Endothelial cell (in vitro differentiated cells): ENCODE measurements around the gene XKRX. TPM values are rescaled to one million over a fixed set of nuclear protein-coding genes. Genes with fewer than 3 reads are reported as not detected.

Source experiments
- DNase-seq: peaks from one replicate; pipeline ENCODE4 v3.0.0; 2021; ENCODE audit warnings: low spot score
- H3K27ac Mint-ChIP-seq: one replicate; pipeline ENCODE4 v1.8.0; 2021; ENCODE audit warnings: mixed read lengths, inconsistent platforms; ENCODE audit not compliant: unreplicated experiment
- H3K27me3 Mint-ChIP-seq: one replicate; pipeline ENCODE4 v1.8.0; 2021; ENCODE audit warnings: mild to moderate bottlenecking, moderate library complexity, mixed read lengths, inconsistent platforms; ENCODE audit not compliant: unreplicated experiment
- H3K36me3 Mint-ChIP-seq: one replicate; pipeline ENCODE4 v1.8.0; 2021; ENCODE audit warnings: mild to moderate bottlenecking, low read depth, mixed read lengths, inconsistent platforms; ENCODE audit not compliant: unreplicated experiment
- H3K4me1 Mint-ChIP-seq: one replicate; pipeline ENCODE4 v1.8.0; 2021; ENCODE audit warnings: mild to moderate bottlenecking, mixed read lengths, inconsistent platforms; ENCODE audit not compliant: unreplicated experiment
- H3K4me3 Mint-ChIP-seq: one replicate; pipeline ENCODE4 v1.8.0; 2021; ENCODE audit warnings: mild to moderate bottlenecking, mixed read lengths, inconsistent platforms; ENCODE audit not compliant: unreplicated experiment
- H3K9me3 Mint-ChIP-seq: one replicate; pipeline ENCODE4 v1.8.0; 2021; ENCODE audit warnings: mixed read lengths, inconsistent platforms; ENCODE audit not compliant: unreplicated experiment
- total RNA-seq: library from RNA; stranded (reverse); fragmentation: NEBNext Ultra II Directional; extraction: Animal tissue kit (Norgen Biotek cat#: 25700); gene quantifications from one replicate; pipeline ENCODE4 v1.2.1, GENCODE V29; 2021; ENCODE audit not compliant: unreplicated experiment
- TF ChIP-seq, protein P1 (sequence below): fragments of 200-600 bp; sonication (generic); IDR thresholded peaks from one replicate; pipeline ENCODE4 v1.5.0; 2021; ENCODE audit warnings: antibody characterized with exemption; ENCODE audit not compliant: unreplicated experiment

Gene XKRX
- total RNA-seq, 1 donor from 2014 or later: 0.18 TPM

DNA sequence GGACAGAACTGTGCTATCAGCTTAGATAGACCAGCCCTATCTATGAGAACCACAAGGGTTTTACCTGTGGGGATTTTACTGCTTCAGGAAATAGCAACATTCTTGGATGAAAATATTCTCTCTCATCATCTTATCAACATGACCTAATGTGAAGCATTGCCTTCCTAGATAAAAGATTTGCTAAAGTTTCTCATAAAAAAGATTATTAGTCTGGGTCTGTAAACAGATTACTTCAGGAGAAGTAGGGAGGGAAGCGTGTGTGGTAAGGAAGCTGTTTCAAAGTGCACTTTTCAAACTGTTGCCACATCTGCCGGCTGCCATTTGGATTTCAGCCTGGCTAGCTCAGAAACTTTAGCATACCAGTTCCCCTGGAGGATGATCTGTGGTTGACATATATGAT is 54.4 kb downstream of the XKRX start, which contains the start of gene NOX1:
TSS of gene NOX1 (minus strand) at position 35 of the 400 bp plus-strand sequence. CDS start 220 bp downstream, outside the sequence.
- peaks cover 15% of the 10 kb centered on the region for H3K4me1 Mint-ChIP-seq
- H3K4me3 Mint-ChIP-seq: no peak within 1 kb of the TSS
- no peaks in the 10 kb centered on the region for H3K36me3 Mint-ChIP-seq
- peaks cover 2% of the 10 kb centered on the region for H3K27me3 Mint-ChIP-seq
- H3K9me3 Mint-ChIP-seq: no peaks in the 10 kb centered on the region
- H3K27ac Mint-ChIP-seq: no peak within 1 kb of the TSS
- TF ChIP-seq, protein P1, sequence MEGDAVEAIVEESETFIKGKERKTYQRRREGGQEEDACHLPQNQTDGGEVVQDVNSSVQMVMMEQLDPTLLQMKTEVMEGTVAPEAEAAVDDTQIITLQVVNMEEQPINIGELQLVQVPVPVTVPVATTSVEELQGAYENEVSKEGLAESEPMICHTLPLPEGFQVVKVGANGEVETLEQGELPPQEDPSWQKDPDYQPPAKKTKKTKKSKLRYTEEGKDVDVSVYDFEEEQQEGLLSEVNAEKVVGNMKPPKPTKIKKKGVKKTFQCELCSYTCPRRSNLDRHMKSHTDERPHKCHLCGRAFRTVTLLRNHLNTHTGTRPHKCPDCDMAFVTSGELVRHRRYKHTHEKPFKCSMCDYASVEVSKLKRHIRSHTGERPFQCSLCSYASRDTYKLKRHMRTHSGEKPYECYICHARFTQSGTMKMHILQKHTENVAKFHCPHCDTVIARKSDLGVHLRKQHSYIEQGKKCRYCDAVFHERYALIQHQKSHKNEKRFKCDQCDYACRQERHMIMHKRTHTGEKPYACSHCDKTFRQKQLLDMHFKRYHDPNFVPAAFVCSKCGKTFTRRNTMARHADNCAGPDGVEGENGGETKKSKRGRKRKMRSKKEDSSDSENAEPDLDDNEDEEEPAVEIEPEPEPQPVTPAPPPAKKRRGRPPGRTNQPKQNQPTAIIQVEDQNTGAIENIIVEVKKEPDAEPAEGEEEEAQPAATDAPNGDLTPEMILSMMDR: no peak
- DNase-seq: no peak

DNA sequence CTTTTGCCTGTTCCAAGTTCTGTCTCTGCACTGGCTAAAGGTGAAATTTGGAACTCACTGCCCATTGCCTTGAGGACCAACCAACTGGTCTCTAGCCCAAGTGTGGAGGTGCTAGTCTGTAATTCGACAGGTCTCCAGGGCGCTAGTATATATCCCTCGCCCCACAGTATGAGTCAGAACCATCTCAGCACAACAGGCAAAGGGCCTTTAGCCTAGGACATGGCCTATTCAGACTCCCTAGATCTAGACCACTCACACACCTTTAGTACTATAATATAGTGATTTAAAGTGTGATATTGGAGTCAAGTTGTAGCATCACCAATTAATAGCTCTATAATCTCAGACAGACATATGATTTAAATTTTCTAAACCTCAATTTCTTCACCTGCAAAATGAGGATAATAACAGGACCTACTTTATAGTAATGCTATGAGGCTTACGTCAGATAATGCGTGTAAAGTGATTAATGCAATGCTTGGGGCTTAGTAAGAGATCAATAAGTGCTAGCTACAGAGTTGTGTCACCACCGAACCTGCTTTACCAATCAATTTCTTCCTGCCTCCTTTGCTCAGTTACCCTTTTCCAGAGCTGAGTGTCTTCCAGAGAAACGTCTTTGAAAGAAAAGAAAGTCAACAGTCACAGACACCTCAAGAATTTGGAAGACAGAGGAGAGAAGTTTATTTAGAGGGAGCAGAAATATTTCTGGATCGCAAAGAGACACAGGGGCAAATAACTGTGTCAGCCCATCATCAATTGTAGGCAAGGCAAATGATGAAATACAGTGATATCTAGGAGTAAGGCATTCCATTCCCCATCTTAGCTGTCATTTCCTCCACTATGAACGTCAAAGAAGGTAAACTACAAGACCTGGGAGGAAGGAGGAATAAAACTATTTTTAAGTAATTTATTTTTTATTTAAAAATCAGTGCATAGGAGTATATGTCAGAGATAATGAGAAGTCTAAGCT is 56.8 kb downstream of the XKRX start:
- no peak overlapping the region for H3K4me3 Mint-ChIP-seq
- no peaks in the 10 kb centered on the region for H3K36me3 Mint-ChIP-seq
- H3K27ac Mint-ChIP-seq: no peak overlapping the region
- DNase-seq: no peak
- no peaks in the 10 kb centered on the region for H3K9me3 Mint-ChIP-seq
- TF ChIP-seq, protein P1: no peak
- H3K4me1 Mint-ChIP-seq: peaks cover 15% of the 10 kb centered on the region
- peaks cover 2% of the 10 kb centered on the region for H3K27me3 Mint-ChIP-seq

DNA sequence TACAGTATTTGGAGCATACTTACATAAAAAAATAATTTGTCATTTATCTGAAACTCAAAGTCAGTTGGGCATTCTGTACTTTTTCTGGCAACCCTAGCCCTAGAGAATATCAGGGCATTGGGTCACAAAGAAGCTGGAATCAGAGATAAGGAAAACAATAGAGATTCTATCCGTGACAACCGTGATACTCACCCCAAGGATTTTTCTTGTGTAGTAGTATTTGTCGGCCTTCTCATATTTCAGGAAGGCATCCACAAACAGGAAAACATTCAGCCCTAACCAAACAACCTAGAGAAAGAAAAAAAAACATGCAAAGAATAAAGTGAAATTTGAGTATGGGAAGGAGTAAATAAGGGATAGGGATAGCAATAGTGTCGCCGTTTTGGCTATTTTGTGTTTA is 58.2 kb downstream of the XKRX start:
- H3K4me1 Mint-ChIP-seq: peaks cover 15% of the 10 kb centered on the region
- H3K27ac Mint-ChIP-seq: peak overlapping the region; percentile 93
- H3K27me3 Mint-ChIP-seq: peaks cover 2% of the 10 kb centered on the region
- H3K36me3 Mint-ChIP-seq: no peaks in the 10 kb centered on the region
- no peak overlapping the region for H3K4me3 Mint-ChIP-seq
- DNase-seq: no peak
- TF ChIP-seq, protein P1: no peak
- no peaks in the 10 kb centered on the region for H3K9me3 Mint-ChIP-seq

DNA sequence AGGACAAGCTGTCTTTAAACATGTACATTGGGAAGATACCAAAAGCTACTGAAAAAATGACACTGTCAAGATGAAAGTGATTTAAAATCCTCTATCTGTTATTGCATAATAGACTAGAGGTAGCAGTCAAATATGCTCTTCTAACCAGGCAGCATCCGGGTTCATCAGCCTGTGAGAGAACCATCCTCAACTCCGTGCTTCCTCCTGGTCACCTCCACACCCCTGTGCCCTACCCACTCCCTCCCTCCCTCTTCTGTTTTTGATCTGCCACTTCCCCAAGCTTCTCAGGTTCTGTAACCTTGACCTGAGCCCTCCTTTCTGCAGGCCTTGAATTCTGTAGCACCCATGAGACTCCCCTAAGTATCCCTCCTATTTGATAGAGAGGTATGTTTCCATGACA is 60.4 kb downstream of the XKRX start:
- no peaks in the 10 kb centered on the region for H3K9me3 Mint-ChIP-seq
- DNase-seq: no peak
- no peak overlapping the region for H3K4me3 Mint-ChIP-seq
- no peaks in the 10 kb centered on the region for H3K36me3 Mint-ChIP-seq
- no peak overlapping the region for H3K27ac Mint-ChIP-seq
- H3K4me1 Mint-ChIP-seq: peaks cover 18% of the 10 kb centered on the region
- peaks cover 2% of the 10 kb centered on the region for H3K27me3 Mint-ChIP-seq
- TF ChIP-seq, protein P1: no peak
